Esophagus muscularis mucosa (tissue), 3 donors: Measurements from ENCODE around the gene MIGA2.

ENCODE experiments used
- CTCF ChIP-seq, 3 experiments: fragments of 200-600 bp in 2 of 3; fragments of 450-650 bp in 1 of 3; sonication (generic) in 2 of 3; IDR thresholded peaks; one replicate each; pipeline ENCODE4 v1.5.1; 2017 to 2019; ENCODE audit warnings: antibody characterized with exemption in 3 of 3, mild to moderate bottlenecking in 2 of 3, moderate library complexity in 1 of 3
- POLR2A ChIP-seq: fragments of 450-650 bp; IDR thresholded peaks from one replicate; pipeline ENCODE4 v1.6.1; 2017; ENCODE audit warnings: antibody characterized with exemption, moderate library complexity, mild to moderate bottlenecking, low read depth

DNA sequence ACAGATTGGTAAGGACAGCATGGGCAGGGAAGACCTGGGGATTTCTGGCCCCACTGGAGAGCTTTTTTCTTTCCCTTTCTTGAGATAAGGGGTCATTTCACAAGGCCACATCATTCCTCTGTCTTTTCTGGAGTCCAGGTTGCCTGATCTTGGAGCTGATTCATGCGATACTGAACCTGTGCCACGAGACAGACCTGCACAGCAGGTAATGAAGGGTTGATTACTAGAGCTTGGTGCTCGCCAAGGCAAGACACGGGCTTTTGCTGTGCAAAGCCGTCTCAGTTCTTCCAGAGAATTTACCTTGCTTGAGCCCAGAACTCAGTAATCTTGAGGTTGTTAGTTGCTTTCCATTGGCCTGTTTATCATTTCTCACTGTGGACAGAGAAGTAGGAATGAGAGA is 49.8 kb upstream of the MIGA2 start:
- TF ChIP-seq CTCF (IDR thresholded peaks at IDR 0.05) (no peak), POLR2A (no peak)
